ENCODE data around the gene AMOTL2.

AMOTL2 gene

GRCh38 chr3:134332344-134332743 lies 41.9 kb downstream of the AMOTL2 start:
- TF ChIP-seq SIN3A (IDR thresholded peaks at IDR 0.05; ENCODE audit: borderline replicate concordance, insufficient read depth, low read length) (no peak), FOXP2 (optimal IDR thresholded peaks at IDR 0.05; ENCODE audit: borderline replicate concordance, extremely low read depth, extremely low read length, insufficient read depth) (no peak), TAF1 (IDR thresholded peaks at IDR 0.05; ENCODE audit: borderline replicate concordance, insufficient read depth, low read length) (no peak), POLR2AphosphoS5 (IDR thresholded peaks at IDR 0.05; ENCODE audit: low read depth, low read length) (no peak), REST (IDR thresholded peaks at IDR 0.05; ENCODE audit: insufficient read depth in 1 of 2, low read depth in 2 of 2, low read length in 2 of 2) (no peak)

GRCh38 chr3:134331811-134332199 lies 42.4 kb downstream of the AMOTL2 start:
- no peak for TF ChIP-seq REST (IDR thresholded peaks at IDR 0.05; ENCODE audit: insufficient read depth in 1 of 2, low read depth in 2 of 2, low read length in 2 of 2)
- no peak for TF ChIP-seq POLR2AphosphoS5 (IDR thresholded peaks at IDR 0.05; ENCODE audit: low read depth, low read length)
- no peak for TF ChIP-seq SIN3A (IDR thresholded peaks at IDR 0.05; ENCODE audit: borderline replicate concordance, insufficient read depth, low read length)
- TF ChIP-seq TAF1 (IDR thresholded peaks at IDR 0.05; ENCODE audit: borderline replicate concordance, insufficient read depth, low read length), result no peak
- no peak for TF ChIP-seq FOXP2 (optimal IDR thresholded peaks at IDR 0.05; ENCODE audit: borderline replicate concordance, extremely low read depth, extremely low read length, insufficient read depth)

GRCh38 chr3:134330883-134331810 lies 43.1 kb downstream of the AMOTL2 start:
- no peak for TF ChIP-seq REST (IDR thresholded peaks at IDR 0.05; ENCODE audit: insufficient read depth in 1 of 2, low read depth in 2 of 2, low read length in 2 of 2)
- TF ChIP-seq FOXP2 (optimal IDR thresholded peaks at IDR 0.05; ENCODE audit: borderline replicate concordance, extremely low read depth, extremely low read length, insufficient read depth), result no peak
- no peak for TF ChIP-seq POLR2AphosphoS5 (IDR thresholded peaks at IDR 0.05; ENCODE audit: low read depth, low read length)
- TF ChIP-seq SIN3A (IDR thresholded peaks at IDR 0.05; ENCODE audit: borderline replicate concordance, insufficient read depth, low read length), result no peak
- TF ChIP-seq TAF1 (IDR thresholded peaks at IDR 0.05; ENCODE audit: borderline replicate concordance, insufficient read depth, low read length), result no peak

- TF ChIP-seq POLR2AphosphoS5 (IDR thresholded peaks at IDR 0.05; ENCODE audit: low read depth, low read length), result no peak
- TF ChIP-seq FOXP2 (optimal IDR thresholded peaks at IDR 0.05; ENCODE audit: borderline replicate concordance, extremely low read depth, extremely low read length, insufficient read depth), result no peak
- no peak for TF ChIP-seq SIN3A (IDR thresholded peaks at IDR 0.05; ENCODE audit: borderline replicate concordance, insufficient read depth, low read length)
- no peak for TF ChIP-seq REST (IDR thresholded peaks at IDR 0.05; ENCODE audit: insufficient read depth in 1 of 2, low read depth in 2 of 2, low read length in 2 of 2)
- TF ChIP-seq TAF1 (IDR thresholded peaks at IDR 0.05; ENCODE audit: borderline replicate concordance, insufficient read depth, low read length), result no peak
Measured at GRCh38 chr3:134328846-134329245, 45.4 kb downstream of the AMOTL2 start.

Measured in PFSK-1 (cell line).